Nephron progenitor cell (in vitro differentiated cells): ENCODE data around the gene LEFTY2.

Experiments used
- DNase-seq: peaks from one replicate; pipeline ENCODE4 v3.0.0; 2021
- H3K27ac Mint-ChIP-seq: 2 replicates; pipeline ENCODE4 v1.8.0; 2021; ENCODE audit warnings: mild to moderate bottlenecking, moderate library complexity, mixed read lengths
- H3K27me3 Mint-ChIP-seq: 2 replicates; pipeline ENCODE4 v1.8.0; 2021; ENCODE audit warnings: mild to moderate bottlenecking, low read depth, mixed read lengths; ENCODE audit not compliant: poor library complexity
- H3K36me3 Mint-ChIP-seq: 2 replicates; pipeline ENCODE4 v1.8.0; 2021; ENCODE audit warnings: low read depth, mixed read lengths
- H3K4me1 Mint-ChIP-seq: 2 replicates; pipeline ENCODE4 v1.8.0; 2021; ENCODE audit warnings: mixed read lengths
- H3K4me3 Mint-ChIP-seq: 2 replicates; pipeline ENCODE4 v1.8.0; 2021; ENCODE audit warnings: mild to moderate bottlenecking, moderate library complexity, mixed read lengths
- H3K9me3 Mint-ChIP-seq: 2 replicates; pipeline ENCODE4 v1.8.0; 2021; ENCODE audit warnings: mild to moderate bottlenecking, moderate library complexity, mixed read lengths
- TF ChIP-seq, protein P1 (sequence below): fragments of 200-600 bp; sonication (generic); IDR thresholded peaks from 2 replicates; pipeline ENCODE4 v1.5.0; 2021; ENCODE audit warnings: antibody characterized with exemption

The LEFTY2 gene

DNA sequence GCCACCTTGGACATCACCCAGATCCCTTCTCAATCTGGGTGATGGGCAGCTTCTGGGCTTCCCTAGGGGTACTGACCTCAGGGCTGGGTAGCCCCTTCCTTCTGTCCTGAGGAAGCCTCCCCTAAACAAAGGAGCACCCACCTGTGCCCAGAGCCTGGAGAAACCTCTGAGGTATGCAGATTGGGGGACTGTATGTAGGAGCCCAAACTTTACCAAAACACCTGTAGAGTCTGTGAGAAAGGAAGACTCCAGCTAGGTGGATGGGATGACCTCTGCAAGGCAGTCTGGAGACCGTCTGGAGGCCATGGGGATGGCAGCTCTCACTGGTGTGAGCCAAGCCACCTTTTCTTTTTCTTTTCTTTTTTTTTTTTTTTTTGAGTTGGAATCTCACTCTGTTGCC is 13.7 kb upstream of the LEFTY2 start:
- peaks cover 7% of the 10 kb centered on the region for H3K4me1 Mint-ChIP-seq
- peaks cover 25% of the 10 kb centered on the region for H3K27me3 Mint-ChIP-seq
- no peak for DNase-seq
- H3K9me3 Mint-ChIP-seq: no peaks in the 10 kb centered on the region
- H3K27ac Mint-ChIP-seq: no peak overlapping the region
- TF ChIP-seq, protein P1, sequence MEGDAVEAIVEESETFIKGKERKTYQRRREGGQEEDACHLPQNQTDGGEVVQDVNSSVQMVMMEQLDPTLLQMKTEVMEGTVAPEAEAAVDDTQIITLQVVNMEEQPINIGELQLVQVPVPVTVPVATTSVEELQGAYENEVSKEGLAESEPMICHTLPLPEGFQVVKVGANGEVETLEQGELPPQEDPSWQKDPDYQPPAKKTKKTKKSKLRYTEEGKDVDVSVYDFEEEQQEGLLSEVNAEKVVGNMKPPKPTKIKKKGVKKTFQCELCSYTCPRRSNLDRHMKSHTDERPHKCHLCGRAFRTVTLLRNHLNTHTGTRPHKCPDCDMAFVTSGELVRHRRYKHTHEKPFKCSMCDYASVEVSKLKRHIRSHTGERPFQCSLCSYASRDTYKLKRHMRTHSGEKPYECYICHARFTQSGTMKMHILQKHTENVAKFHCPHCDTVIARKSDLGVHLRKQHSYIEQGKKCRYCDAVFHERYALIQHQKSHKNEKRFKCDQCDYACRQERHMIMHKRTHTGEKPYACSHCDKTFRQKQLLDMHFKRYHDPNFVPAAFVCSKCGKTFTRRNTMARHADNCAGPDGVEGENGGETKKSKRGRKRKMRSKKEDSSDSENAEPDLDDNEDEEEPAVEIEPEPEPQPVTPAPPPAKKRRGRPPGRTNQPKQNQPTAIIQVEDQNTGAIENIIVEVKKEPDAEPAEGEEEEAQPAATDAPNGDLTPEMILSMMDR: no peak
- H3K36me3 Mint-ChIP-seq: no peaks in the 10 kb centered on the region
- no peak overlapping the region for H3K4me3 Mint-ChIP-seq

DNA sequence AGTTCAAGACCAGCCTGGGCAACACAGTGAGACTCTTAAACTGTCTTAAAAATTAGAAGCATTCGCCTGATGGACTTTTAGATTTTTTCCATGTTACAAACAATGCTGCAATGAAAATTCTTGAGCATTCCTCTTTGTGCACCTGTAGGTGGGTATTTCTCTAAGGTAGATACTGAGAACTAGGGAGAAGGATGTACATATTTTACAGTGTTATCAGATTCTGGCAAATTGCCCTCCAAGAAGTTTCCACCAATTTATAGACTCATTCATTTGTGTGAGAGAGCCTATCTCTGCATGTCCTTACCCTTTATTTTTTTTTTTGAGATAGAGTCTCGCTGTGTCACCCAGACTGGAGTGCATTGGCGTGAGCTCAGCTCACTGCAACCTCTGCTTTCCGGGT is 12.3 kb upstream of the LEFTY2 start:
- no peaks in the 10 kb centered on the region for H3K36me3 Mint-ChIP-seq

DNA sequence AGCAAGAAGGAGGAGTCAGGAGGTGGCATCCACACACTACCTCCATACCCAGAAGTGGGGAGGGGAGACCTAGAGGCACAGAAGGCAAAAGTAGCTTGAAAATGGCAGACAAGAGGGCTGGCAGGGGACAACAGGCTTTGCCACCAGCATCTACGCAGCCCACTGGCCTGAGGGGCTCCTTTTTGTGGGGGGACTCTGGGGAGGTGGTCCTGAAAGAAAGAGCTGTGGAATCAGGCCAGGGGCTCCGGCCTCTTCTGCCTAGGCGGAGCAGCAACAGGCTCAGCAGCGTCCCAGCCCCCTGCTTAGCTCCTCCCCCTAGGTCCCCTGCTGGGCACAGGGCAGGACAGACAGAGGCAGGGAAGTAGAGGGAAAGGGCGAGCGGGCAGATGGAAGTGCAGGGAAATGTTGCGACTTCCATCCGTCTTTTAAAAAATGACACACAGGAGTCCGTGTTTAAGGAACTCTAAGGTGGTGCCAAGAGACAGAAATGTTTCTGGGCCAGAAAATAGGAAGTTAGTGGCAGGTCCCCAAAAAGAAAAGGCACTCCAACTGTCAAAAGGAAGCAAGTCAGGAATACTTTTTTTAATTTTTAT is 10.0 kb upstream of the LEFTY2 start:
- no peak overlapping the region for H3K27ac Mint-ChIP-seq
- no peak for DNase-seq
- peaks cover 21% of the 10 kb centered on the region for H3K27me3 Mint-ChIP-seq
- peaks cover 33% of the 10 kb centered on the region for H3K4me1 Mint-ChIP-seq
- H3K4me3 Mint-ChIP-seq: no peak overlapping the region
- no peaks in the 10 kb centered on the region for H3K9me3 Mint-ChIP-seq
- no peaks in the 10 kb centered on the region for H3K36me3 Mint-ChIP-seq
- TF ChIP-seq, protein P1: no peak

More for the DNA sequence above, 12.3 kb upstream of the LEFTY2 start:
- DNase-seq: no peak
- H3K27me3 Mint-ChIP-seq: peaks cover 18% of the 10 kb centered on the region
- H3K27ac Mint-ChIP-seq: no peak overlapping the region
- peaks cover 19% of the 10 kb centered on the region for H3K4me1 Mint-ChIP-seq
- TF ChIP-seq, protein P1: no peak
- H3K9me3 Mint-ChIP-seq: no peaks in the 10 kb centered on the region
- H3K4me3 Mint-ChIP-seq: no peak overlapping the region

DNA sequence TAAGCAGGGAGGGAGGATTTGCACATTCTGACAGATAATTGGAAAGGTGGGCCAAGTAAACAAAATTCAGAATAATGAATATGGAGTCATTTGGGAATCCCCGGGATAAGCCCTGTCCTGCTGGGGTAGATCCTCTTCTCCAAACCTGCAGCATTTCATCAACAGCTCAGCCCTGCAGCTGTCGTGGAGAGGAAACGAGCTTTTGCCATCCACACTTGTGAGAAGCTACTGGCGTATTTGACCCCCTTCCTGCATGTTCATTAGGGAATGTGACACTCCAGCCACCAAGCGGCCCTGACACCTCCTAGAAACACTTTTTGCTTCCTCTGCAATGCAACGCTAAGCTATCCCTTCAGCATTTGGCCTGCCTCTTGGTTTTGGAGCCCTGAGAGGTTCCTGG is 8.0 kb upstream of the LEFTY2 start:
- no peaks in the 10 kb centered on the region for H3K36me3 Mint-ChIP-seq
- H3K4me1 Mint-ChIP-seq: peaks cover 53% of the 10 kb centered on the region
- DNase-seq: no peak
- H3K27ac Mint-ChIP-seq: no peak overlapping the region
- H3K4me3 Mint-ChIP-seq: no peak overlapping the region
- no peaks in the 10 kb centered on the region for H3K9me3 Mint-ChIP-seq
- TF ChIP-seq, protein P1: no peak
- H3K27me3 Mint-ChIP-seq: peaks cover 14% of the 10 kb centered on the region

DNA sequence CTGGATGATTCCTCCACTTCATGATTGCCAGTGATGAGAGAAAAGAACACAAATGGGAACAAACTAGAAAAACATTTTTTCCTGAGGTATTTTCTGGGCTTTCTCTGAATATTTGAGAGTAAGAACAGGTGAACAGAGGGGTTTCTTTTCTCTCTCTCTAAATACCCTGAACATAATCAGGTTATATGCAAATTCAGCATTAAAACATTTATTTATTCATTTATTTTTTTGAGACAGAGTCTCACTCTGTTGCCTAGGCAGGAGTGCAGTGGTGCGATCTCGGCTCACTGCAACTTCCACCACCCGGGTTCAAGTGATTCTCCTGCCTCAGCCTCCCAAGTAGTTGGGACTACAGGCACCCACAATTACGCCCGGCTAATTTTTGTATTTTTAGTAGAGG is 5.8 kb upstream of the LEFTY2 start:
- Mint-ChIP-seq H3K36me3 (no peaks in the 10 kb centered on the region), H3K4me3 (no peak overlapping the region), H3K4me1 (peaks cover 56% of the 10 kb centered on the region), H3K27ac (no peak overlapping the region), H3K27me3 (peaks cover 3% of the 10 kb centered on the region), H3K9me3 (no peaks in the 10 kb centered on the region)
- no peak for DNase-seq
- TF ChIP-seq, protein P1: no peak

DNA sequence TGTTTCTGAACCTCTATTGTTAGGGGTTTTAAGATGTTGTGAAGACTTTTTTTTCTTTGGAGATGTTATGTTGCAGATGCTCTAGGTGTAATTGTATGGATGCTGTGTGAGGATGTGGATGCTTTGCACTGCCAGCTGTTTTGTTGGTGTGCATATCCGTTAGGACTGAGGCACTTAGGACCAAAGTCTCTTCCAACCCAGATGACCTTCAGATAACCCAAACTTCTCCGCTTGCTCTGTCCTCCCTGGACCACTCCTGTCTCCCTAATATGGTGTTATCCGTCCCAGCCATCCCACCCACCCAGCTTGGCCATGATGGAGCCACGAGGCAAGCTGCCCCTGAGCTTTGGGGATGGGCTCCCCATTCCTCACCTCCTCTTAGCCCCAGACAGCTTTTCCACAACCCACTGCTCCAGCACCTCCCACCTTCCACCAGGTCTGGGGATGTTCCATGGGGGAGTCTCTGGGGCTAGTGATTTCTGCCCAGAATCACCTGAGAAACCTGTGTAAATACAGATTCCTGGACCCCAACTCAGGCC is 5.1 kb upstream of the LEFTY2 start:
- TF ChIP-seq, protein P1: no peak
- Mint-ChIP-seq H3K4me3 (no peak overlapping the region), H3K36me3 (no peaks in the 10 kb centered on the region), H3K4me1 (peaks cover 62% of the 10 kb centered on the region), H3K27me3 (peaks cover 3% of the 10 kb centered on the region), H3K9me3 (no peaks in the 10 kb centered on the region), H3K27ac (peak overlapping the region; percentile 34)
- no peak for DNase-seq
